ENCODE data around the gene RAD23A.

DNA sequence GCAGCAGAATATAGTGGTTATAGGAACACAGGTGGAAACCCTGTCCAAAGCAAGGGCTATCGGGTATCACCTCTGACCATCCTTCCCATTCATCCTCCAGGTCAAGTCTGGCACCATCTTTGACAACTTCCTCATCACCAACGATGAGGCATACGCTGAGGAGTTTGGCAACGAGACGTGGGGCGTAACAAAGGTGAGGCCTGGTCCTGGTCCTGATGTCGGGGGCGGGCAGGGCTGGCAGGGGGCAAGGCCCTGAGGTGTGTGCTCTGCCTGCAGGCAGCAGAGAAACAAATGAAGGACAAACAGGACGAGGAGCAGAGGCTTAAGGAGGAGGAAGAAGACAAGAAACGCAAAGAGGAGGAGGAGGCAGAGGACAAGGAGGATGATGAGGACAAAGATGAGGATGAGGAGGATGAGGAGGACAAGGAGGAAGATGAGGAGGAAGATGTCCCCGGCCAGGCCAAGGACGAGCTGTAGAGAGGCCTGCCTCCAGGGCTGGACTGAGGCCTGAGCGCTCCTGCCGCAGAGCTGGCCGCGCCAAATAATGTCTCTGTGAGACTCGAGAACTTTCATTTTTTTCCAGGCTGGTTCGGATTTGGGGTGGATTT lies 2.1 kb upstream of the RAD23A start:
- TF ChIP-seq SUZ12 (IDR thresholded peaks at IDR 0.05; ENCODE audit: extremely low read depth, insufficient read depth, insufficient read length): no peak
- no peak for TF ChIP-seq ZNF274 (IDR thresholded peaks at IDR 0.05; ENCODE audit: low read depth, low read length)
